ENCODE measurements around the gene SARDH.

GRCh38 chr9:133783331-133783731 lies 45.2 kb upstream of the SARDH start:
- TF ChIP-seq CTCF (IDR thresholded peaks at IDR 0.05) (no peak), POLR2A (IDR thresholded peaks at IDR 0.05) (no peak)
